CD4-positive, alpha-beta T cell (primary cell): ENCODE results near the gene PSRC1. TPM values are rescaled to one million over a fixed set of nuclear protein-coding genes. Genes with fewer than 3 reads are reported as not detected.

Experiments used
- ATAC-seq: fragments of 200-7000 bp; cut with Tn5 transposase; one replicate; pipeline ENCODE4 v1.10.0; 2022; ENCODE audit warnings: mild to moderate bottlenecking; ENCODE audit not compliant: poor library complexity
- CTCF ChIA-PET: fragments of 350-600 bp; sonication (Branson Sonifier 250); formaldehyde crosslinking; loops from one replicate; lab custom pipeline; 2021; ENCODE audit warnings: antibody characterized with exemption, inconsistent platforms; lab: Charles Lee
- POLR2A ChIA-PET: fragments of 350-600 bp; sonication (Branson Sonifier 250); formaldehyde crosslinking; loops from one replicate; lab custom pipeline; 2021; ENCODE audit warnings: antibody characterized with exemption, inconsistent platforms; lab: Charles Lee
- DNase-seq, 14 experiments: peaks; one replicate each; pipeline ENCODE4 v3.0.0-alpha.2; 2013 to 2020; ENCODE audit warnings: mixed read lengths in 2 of 14
- H3K27ac ChIP-seq, 2 donors: one replicate each; pipeline versions ENCODE4 v1.5.1 to v1.7.0; 2013; ENCODE audit warnings: low read length in 2 of 2, low read depth in 1 of 2, mild to moderate bottlenecking in 1 of 2
- H3K27me3 ChIP-seq, 2 experiments: 1 replicate in 1 of 2; 2 replicates in 1 of 2; pipeline versions ENCODE4 v1.6.1 to v1.7.0; 2013; ENCODE audit warnings: low read length in 2 of 2, control low read depth in 1 of 2, mild to moderate bottlenecking in 1 of 2, moderate library complexity in 1 of 2; ENCODE audit not compliant: insufficient read depth in 2 of 2, control insufficient read depth in 1 of 2
- H3K36me3 ChIP-seq: one replicate; pipeline ENCODE4 v1.6.1; 2013; ENCODE audit warnings: low read length, control low read depth; ENCODE audit not compliant: insufficient read depth
- H3K4me1 ChIP-seq: one replicate; pipeline ENCODE4 v1.6.1; 2013; ENCODE audit warnings: low read length, control low read depth; ENCODE audit not compliant: insufficient read depth
- H3K4me3 ChIP-seq: one replicate; pipeline ENCODE4 v1.5.1; 2013; ENCODE audit warnings: mild to moderate bottlenecking, low read length, moderate library complexity
- H3K9me3 ChIP-seq, 2 experiments: 1 replicate in 1 of 2; 2 replicates in 1 of 2; pipeline versions ENCODE4 v1.6.1 to v1.7.0; 2013; ENCODE audit warnings: low read length in 2 of 2, mild to moderate bottlenecking in 2 of 2, control low read depth in 1 of 2, moderate library complexity in 1 of 2; ENCODE audit not compliant: control insufficient read depth in 1 of 2, insufficient read depth in 1 of 2
- H3K27ac Mint-ChIP-seq: one replicate; pipeline ENCODE4 v1.8.0; 2020; ENCODE audit warnings: mixed read lengths
- H3K27me3 Mint-ChIP-seq: one replicate; pipeline ENCODE4 v1.8.0; 2021; ENCODE audit warnings: mixed read lengths
- H3K36me3 Mint-ChIP-seq: one replicate; pipeline ENCODE4 v1.8.0; 2021; ENCODE audit warnings: low read depth, mixed read lengths
- H3K4me1 Mint-ChIP-seq: one replicate; pipeline ENCODE4 v1.8.0; 2021; ENCODE audit warnings: low read depth, mixed read lengths
- H3K4me3 Mint-ChIP-seq: one replicate; pipeline ENCODE4 v1.8.0; 2020; ENCODE audit warnings: mild to moderate bottlenecking, mixed read lengths
- H3K9me3 Mint-ChIP-seq: one replicate; pipeline ENCODE4 v1.8.0; 2020; ENCODE audit warnings: mixed read lengths
- intact Hi-C, 2 experiments: fragments of 100-400 bp; cut with DNase I in 1 of 2; cut with micrococcal nuclease in 1 of 2; formaldehyde crosslinking; loops; one replicate each; pipeline versions ENCODE4 v1.15.1 to v1.9.0; 2023 to 2025; cut with DNase I, micrococcal nuclease
- polyA plus RNA-seq, 2 donors: library from polyadenylated mRNA; unstranded; fragments of 120-200 nt; gene quantifications; one replicate each; pipeline ENCODE4 v1.2.1, GENCODE V29; 2013
- total RNA-seq, 174 experiments: library from RNA in 2 of 174; stranded (reverse) in 2 of 174; gene quantifications; one replicate each; pipeline ENCODE4 v1.2.3 and lab custom pipeline; 2021 to 2026
- TF ChIP-seq, protein P1 (sequence below): fragments of 200-600 bp; IDR thresholded peaks from one replicate; pipeline ENCODE4 v1.8.0; 2022; ENCODE audit warnings: antibody characterized with exemption, mild to moderate bottlenecking

PSRC1 gene
- total RNA-seq (under 1 TPM; 0.22 to 0.91 TPM), total RNA-seq (lab: John Stamatoyannopoulos, UW) (0 to 13.5 (median 0.38) reads per million in 172 experiments)
- polyA plus RNA-seq (2013, experiment 1 of 2), result 1.7 TPM
- polyA plus RNA-seq (2013, experiment 2 of 2), result 1.7 TPM

DNA sequence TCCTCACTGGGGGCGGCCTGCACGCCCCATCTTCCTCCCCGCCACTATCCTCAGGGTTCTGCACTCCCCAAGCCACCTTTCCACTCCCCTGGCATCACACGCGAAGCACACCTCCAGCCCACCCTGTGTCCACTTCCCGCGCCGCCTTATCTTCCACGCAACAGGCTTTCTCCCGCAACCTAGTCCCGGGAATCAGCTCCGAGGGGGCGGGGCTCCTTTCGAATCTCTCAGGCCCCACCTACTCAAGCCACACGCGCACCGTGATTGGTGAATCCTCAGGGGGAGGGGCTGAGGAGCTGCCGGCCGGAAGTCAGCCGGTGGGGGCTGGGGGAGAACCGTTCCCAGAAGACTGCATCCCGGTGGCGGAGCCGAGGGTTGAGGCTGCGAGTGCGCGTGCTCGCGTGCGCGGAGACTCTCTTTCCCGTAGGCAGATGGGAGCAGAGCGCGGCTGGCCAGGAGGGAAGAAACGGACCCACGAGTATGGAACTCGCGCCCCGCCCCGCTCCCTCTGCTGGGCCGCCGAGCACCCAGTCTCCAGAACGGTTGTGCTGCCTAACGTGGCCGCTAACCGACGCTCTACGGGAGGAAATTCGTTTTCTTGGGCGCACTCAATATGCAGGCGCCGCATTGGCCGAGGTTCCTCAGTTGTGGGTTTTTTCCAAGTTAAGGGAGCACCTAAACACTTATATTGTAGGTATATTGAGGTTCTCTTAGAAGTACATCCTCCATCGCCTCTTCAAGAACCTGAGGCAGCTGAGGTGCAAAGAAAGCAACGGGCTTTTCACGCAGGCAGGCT is at the start of gene PSRC1:
Gene PSRC1 (minus strand): TSS at position 194 of the 796 bp plus-strand sequence.
- ATAC-seq (peak; percentile 93), DNase-seq (peak; percentile 81 to 94 (median 85))
- Mint-ChIP-seq H3K36me3 (peaks cover 8% of the 10 kb centered on the region), H3K4me1 (peaks cover 19% of the 10 kb centered on the region), H3K27ac (peak within 1 kb of the TSS; percentile 78), H3K4me3 (peak within 1 kb of the TSS; percentile 94), H3K9me3 (no peaks in the 10 kb centered on the region), H3K27me3 (no peaks in the 10 kb centered on the region)
- ChIA-PET POLR2A (interaction anchor here (0.7 to 1.5 kb wide), 13 partner anchors 9 to 266 kb away, joined by 3 to 6 read pairs (median 3); partner anchors contain the start of genes ATXN7L2, CELSR2, SARS1 and SORT1), CTCF (interaction anchor here (1.6 to 2.1 kb wide), 4 partner anchors 116 to 357 kb away, joined by 5 to 15 read pairs (median 9); partner anchors contain the start of genes CYB561D1 and SORT1)
- Histone ChIP-seq H3K4me1 (peaks cover 27% of the 10 kb centered on the region), H3K9me3 (no peaks in the 10 kb centered on the region), H3K36me3 (no peaks in the 10 kb centered on the region), H3K27me3 (no peaks in the 10 kb centered on the region), H3K27ac (peak within 1 kb of the TSS; percentile 31 to 59), H3K4me3 (peak within 1 kb of the TSS; percentile 70)
- intact Hi-C loops, result loop anchor here (5.0 to 10.0 kb wide), 4 partner anchors 71 to 702 kb away; partner anchors contain the start of genes AHCYL1 (in 1 of the 2), ATXN7L2 (in 1 of the 2) and SARS1 (in 1 of the 2)
- TF ChIP-seq, protein P1, sequence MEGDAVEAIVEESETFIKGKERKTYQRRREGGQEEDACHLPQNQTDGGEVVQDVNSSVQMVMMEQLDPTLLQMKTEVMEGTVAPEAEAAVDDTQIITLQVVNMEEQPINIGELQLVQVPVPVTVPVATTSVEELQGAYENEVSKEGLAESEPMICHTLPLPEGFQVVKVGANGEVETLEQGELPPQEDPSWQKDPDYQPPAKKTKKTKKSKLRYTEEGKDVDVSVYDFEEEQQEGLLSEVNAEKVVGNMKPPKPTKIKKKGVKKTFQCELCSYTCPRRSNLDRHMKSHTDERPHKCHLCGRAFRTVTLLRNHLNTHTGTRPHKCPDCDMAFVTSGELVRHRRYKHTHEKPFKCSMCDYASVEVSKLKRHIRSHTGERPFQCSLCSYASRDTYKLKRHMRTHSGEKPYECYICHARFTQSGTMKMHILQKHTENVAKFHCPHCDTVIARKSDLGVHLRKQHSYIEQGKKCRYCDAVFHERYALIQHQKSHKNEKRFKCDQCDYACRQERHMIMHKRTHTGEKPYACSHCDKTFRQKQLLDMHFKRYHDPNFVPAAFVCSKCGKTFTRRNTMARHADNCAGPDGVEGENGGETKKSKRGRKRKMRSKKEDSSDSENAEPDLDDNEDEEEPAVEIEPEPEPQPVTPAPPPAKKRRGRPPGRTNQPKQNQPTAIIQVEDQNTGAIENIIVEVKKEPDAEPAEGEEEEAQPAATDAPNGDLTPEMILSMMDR, result peak; percentile 71

DNA sequence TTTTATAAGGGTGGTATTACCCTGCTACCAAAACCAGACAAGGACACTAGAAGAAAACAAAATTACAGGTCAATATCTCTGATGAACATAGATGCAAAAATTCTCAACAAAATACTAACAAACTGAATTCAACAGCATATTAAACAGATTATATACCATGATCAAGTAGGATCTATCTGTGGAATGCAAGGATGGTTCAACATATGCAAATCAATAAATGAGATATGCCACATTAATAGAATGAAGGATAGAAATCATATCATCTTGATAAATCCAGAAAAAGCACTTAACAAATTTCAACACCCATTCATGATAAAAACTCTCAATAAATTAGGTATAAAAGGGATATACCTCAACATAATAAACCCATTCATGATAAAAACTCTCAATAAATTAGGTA is 48.2 kb upstream of the PSRC1 start:
- H3K36me3 Mint-ChIP-seq, result peaks cover 4% of the 10 kb centered on the region
- no peaks in the 10 kb centered on the region for H3K4me1 ChIP-seq
- no peak overlapping the region for H3K4me3 ChIP-seq
- POLR2A ChIA-PET, result no interaction called here
- intact Hi-C loops, result no loop called here
- H3K27ac Mint-ChIP-seq, result no peak overlapping the region
- no peak for ATAC-seq
- no peak for DNase-seq
- H3K4me3 Mint-ChIP-seq, result no peak overlapping the region
- H3K27me3 ChIP-seq, result no peaks in the 10 kb centered on the region
- H3K4me1 Mint-ChIP-seq, result no peaks in the 10 kb centered on the region
- H3K9me3 Mint-ChIP-seq, result peaks cover 9% of the 10 kb centered on the region
- TF ChIP-seq, protein P1, result no peak
- H3K9me3 ChIP-seq, result peaks cover 11 to 16% of the 10 kb centered on the region in 2 experiments
- H3K27me3 Mint-ChIP-seq, result no peaks in the 10 kb centered on the region
- H3K27ac ChIP-seq, result no peak overlapping the region
- CTCF ChIA-PET, result no interaction called here
- H3K36me3 ChIP-seq, result no peaks in the 10 kb centered on the region

DNA sequence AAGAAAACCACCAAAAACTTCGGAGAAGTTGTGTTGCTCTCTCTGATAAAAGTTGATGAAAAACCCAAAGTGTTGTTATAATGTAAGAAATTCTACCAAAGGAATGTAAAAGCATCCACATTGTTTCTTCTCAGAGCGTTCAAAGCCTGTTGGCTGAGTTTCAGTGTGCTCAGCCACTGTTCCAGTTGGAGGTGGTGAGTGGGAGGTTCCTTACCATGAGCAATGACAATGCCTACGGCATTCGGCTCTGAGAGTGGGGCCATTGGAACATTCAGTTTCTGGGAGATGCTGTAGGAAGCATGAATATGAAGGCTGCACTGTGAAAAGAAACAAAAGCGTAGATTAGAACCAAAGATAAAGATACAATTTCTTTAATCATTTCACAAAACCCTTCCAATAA is 44.3 kb upstream of the PSRC1 start:
- no peaks in the 10 kb centered on the region for H3K27me3 Mint-ChIP-seq
- TF ChIP-seq, protein P1, result no peak

More for the DNA sequence above, 44.3 kb upstream of the PSRC1 start:
- Mint-ChIP-seq H3K27ac (no peak overlapping the region), H3K36me3 (peaks cover 4% of the 10 kb centered on the region), H3K4me3 (no peak overlapping the region), H3K4me1 (no peaks in the 10 kb centered on the region), H3K9me3 (peaks cover 9% of the 10 kb centered on the region)
- H3K27me3 ChIP-seq, result no peaks in the 10 kb centered on the region
- no peak overlapping the region for H3K4me3 ChIP-seq
- no peaks in the 10 kb centered on the region for H3K4me1 ChIP-seq
- ChIA-PET POLR2A (no interaction called here), CTCF (no interaction called here)
- H3K9me3 ChIP-seq, result peaks cover 8 to 16% of the 10 kb centered on the region in 2 experiments
- H3K36me3 ChIP-seq, result no peaks in the 10 kb centered on the region
- no peak overlapping the region for H3K27ac ChIP-seq
- ATAC-seq, result no peak
- no peak for DNase-seq
- intact Hi-C loops, result no loop called here
